Dermis microvascular lymphatic vessel endothelial cell (primary cell): ENCODE data around the gene RABEPK. TPM values are rescaled to one million over a fixed set of nuclear protein-coding genes. Genes with fewer than 3 reads are reported as not detected.
A peak's percentile ranks its signal among the peaks of the same experiment; 100 is the strongest.

Experiments used
- DNase-seq, 2 donors: peaks; one replicate each; pipeline versions ENCODE4 v3.0.0 to v3.0.0-alpha.2; 2010; ENCODE audit warnings: low read depth in 2 of 2
- total RNA-seq: library from RNA; depleted of rRNA; stranded (reverse); fragments of >200 nt; gene quantifications from 2 replicates; pipeline ENCODE4 v1.2.1, GENCODE V29; 2014

The RABEPK gene
- total RNA-seq, 1 donor from 2014 or later, result 21.6 TPM

DNA sequence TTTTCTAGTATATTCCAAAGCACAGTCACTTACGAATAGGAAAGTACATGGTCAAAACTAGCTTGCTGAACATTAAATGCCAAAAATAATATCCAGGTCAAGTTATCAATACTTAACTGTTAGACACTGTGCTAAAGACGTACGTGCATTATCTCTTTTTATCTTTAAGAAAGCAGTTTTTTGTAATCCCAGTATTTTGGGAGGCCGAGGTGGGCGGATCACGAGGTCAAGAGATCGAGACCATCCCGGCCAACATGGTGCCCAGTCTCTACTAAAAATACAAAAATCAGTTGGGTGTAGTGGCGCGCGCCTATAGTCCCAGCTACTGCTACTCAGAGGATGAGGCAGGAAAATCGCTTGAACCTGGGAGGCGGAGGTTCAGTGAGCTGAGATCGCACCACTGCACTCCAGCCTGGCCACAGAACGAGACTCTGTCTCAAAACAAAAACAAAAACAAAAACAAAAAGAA is 43.5 kb downstream of the RABEPK start:
- no peak for DNase-seq

DNA sequence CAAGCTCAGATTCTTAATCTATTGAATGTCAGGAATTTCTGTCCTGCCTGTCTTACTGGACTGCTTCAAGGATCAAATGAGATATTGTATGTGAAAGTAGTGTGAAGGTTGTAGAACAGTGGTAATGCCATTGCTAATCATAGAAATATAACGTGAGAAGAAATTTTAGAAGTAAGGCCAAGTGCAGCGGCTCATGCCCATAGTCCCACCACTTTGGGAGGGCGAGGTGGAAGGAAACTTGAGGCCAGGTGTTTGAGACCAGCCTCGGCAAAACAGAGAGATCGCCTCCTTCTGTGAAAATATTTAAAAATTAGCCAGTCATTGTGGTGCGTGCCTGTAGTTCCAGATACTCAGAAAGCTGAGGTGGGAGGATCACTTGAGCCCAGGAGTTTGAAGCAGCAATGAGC is 45.9 kb downstream of the RABEPK start:
- DNase-seq, result no peak

DNA sequence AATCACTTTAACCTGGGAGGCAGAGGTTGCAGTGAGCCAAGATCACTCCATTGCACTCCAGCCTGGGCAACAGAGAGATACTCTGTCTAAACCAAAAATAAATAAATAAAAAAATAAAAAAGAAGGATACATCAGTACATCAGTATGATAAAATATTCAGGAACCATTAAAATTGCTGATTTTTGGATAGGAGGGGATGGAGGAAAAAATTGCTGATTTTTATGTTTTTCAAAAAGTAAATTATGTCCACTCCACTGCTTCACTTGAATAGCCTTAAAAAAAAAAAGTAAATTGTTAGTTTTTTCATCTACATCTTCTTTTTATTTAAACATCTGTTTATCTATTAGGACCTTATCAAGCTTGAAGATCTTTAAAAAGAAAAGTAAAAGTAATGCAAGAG is 53.9 kb downstream of the RABEPK start:
- no peak for DNase-seq

DNA sequence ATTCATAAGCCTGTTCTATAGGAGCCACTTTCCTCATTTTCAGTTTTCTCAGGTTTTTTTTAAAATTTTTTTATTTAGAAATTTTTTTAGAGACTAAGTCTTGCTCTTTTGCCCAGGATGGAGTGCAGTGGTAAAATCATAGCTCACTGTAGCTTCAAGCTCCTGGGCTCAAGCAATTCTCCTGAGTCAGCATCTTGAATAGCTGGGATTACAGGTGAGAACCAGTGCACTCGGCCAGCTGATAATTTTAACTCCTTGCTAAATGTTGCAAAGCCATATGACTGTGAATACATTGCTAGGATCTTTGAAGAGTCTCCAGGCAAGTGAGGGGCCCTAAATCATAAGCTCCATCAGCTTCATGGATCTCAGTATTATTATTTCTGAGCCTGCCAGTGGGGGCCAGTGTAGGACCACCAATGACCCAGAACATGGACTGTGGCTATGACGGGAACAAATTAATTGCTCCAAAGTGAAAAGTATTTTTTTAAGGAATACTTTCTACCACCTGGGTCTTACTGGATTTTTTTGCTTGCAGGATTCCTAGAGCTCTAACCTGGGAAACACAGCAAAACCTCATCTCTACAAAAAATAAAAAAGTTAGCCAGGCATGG is 55.5 kb downstream of the RABEPK start:
- peak; percentile 30 to 40 for DNase-seq

DNA sequence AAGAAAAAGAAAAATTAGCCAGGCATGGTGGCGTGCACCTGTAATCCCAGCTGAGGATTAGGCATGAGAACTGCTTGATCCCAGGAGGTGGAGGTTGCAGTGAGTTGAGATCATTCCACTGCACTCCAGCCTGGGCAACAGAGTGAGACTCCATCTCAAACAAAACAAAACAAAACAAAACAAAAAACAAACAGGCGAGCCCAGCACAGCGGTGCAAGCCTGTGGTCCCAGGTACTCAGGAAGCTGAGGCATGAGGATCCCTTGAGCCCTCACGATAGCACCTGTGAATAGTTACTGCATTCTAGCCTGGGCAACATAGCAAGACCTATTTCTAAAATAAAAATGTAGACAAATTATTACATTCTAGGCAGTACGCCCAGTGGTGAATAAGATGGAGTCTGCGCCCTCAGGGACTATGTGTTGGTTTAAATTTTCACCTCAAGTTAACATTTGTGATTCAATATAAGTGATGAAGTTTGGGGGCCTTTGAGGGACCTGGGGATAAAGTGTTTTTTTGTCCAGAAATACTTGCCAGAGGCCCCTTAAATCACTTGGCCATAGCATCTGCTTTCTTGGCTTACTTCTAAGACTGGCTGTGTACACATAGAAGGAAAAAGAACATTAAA is 57.9 kb downstream of the RABEPK start:
- DNase-seq, result no peak

DNA sequence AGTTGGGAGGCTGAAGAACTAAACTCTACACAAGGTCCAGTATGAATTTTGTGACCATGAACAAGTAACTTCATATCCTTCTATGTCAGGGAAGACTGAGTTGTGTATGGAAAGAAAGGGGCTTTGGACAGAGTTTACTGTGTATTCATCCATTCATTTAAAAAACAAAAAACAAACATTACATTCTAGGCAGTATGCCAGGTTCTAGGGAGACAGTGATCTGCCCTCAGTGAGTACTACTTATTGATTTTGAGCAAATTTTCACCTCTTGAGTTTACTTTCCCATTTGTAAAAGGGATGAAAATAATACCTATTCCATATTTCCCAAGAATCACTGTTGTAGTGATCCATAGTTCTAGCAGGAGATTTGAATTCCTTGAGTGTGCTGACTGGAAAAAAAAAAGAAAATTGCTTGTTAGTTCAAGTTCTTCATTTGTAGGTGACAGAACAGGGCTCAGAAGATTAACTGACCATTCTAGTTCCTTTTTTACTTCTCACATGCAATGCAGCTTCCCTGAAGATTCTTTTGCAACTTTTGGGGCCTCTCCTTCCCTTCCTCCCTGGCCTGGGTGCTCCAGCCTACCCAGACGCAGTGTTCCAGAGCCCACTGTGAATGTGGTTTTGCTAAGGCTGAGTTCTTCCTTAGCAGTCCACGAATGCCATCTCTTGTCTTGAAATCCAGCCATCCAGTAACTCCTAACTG is 58.6 kb downstream of the RABEPK start:
- no peak for DNase-seq

DNA sequence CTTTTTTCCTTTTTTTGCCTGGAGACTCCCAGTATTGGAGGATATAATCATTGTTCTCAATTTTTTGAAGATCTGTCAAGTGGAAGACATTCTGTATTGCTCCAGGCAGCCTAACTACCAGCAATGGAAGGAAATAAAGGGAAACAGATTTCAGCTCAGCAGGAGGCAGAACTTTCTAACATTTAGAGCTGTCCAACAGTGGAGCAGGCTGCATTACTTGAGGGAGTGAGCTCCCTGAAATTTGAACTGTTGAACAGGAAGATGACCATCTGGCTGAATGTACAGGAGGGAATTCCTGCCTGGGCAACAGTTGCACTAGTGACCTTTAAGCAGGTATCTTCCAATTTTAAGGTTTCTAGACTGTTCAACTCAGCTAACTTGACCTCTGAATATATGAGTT is 60.2 kb downstream of the RABEPK start:
- DNase-seq, result no peak

DNA sequence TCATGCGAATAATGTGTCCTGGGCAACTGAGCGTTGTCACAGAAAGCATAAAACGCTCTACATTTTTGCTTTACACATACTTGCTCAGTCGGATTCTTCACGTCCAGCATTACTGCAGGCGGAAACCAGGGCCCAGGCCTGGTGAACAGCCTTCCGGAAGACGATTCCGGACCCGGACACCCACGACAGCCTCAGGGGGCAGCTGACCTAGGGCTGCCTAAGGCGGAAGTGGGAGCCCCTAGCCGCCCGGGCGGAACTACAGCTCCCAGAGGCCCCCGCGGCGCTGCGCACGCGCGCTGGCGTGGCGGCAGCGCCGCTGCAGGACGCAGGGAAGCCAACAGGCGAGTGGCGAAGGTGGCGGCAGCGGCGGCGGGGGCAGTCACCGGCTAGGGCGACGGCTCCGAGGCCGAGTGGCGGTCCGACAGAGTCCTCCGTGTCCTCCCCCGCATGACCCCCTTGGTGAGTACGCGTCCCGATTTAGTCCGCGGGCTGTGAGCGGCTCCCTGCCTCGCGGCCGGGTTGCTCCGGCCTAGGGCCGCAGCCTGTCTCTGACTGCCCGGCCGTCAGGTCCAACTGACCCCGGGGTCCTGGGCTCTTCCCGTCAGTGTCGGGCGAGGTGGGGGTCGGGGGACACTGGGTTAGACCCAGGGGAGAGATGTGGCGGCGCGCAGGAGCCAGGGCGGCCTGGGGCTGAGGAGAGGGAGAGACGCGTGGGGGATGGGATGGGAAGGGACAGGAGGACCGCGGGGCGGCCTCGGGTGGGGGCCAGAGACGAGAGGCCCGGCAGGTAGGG is 61.4 kb downstream of the RABEPK start, which contains the start of gene GAPVD1:
Gene GAPVD1, plus strand, starts transcription at position 326 of the 793 bp plus-strand sequence. CDS start 37,096 bp downstream, outside the sequence.
- peak; percentile 69 to 87 for DNase-seq

DNA sequence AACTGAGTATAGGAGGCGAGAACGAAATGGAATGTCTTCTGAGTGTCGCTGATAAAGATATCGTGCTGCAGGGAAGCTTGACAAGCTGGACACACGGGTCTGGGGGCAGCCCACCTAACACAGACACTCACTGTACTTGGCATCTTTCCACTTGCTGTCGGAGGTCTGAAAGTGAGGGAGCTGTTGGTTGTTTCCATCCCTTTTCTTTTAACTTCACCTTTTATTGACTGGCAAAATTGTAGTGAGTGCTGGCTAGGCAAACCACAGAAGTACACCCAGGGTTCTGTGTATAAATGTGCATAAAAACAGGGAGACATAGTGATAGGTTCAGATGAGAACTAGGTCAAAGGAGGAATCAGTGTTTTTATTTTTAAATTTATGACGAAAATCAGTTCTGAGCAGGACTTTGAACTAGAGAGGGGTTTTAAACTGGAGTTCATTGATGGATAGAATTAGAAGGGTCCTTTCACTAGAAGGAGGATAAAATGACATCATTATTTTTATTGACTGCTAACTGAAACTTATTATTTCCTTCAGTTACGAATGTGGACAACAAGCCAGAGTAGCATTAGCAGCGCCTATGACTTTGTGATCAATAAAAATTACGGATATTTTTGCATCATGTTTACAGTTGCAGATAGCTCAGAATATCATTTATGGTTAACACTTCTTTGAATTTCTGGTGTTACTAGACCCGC is 62.1 kb downstream of the RABEPK start:
- DNase-seq, result peak in 1 of 2 donors; percentile 45

DNA sequence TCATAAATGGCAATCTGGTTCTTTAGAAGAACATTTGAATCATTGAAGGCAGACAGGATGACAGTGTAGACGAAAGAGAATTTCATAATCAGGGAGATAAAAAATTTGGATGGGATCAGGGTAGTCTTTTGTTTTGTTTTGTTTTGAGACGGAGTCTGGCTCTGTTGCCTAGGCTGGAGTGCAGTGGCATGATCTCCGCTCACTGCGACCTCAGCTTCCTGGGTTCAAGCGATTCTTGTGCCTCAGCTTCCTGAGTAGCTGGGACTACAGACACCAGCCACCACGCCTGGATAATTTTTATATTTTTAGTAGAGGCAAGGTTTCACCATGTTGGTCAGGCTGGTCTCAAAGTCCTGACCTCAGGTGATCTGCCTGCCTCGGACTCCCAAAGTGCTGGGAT is 63.7 kb downstream of the RABEPK start:
- peak; percentile 24 to 26 for DNase-seq

DNA sequence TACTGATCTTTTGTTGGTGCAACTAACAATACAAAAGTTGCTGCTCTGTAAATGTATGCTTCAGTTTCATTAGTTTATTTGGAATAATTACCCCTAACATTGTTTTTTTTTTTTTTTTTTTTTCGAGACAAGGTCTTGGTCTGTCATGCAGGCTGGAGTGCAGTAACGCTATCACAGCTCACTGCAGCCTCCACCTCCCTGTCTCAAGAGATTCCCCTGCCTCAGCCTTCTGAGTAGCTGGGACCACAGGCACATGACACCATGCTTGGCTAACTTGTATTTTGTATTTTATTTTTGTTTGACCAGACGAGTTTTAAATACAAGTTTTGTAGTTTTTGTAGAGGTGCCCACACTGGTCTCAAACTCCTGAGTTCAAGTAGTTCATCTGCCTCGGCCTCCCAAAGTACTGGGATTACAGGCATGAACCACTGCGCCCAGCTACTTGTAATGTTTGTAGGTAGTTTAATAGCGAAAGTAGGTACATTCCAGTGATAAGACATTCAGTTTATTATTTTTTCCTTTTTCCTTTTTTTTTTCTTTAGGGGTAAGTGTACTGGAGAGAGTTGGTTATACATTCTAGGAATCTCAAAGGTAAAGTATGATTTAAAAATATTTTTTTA is 68.2 kb downstream of the RABEPK start:
- DNase-seq, result no peak

DNA sequence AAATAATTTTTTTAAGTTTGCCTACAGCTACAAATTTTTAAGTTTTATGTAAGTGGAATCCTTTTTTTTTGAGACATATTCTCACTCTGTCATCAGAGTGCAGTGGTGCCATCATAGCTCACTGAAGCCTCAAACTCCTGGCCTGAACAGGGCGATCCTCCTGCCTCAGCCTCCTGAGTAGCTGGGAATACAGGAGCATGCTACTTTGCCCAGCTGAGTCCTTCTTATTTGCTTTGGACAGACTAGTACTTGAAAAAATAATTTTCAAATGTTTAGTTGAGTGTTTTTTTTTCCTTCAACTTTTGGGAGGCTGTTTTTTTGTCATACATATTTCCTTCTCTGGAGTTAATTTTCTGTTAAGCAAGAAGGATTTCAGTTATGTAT is 68.7 kb downstream of the RABEPK start:
- no peak for DNase-seq

DNA sequence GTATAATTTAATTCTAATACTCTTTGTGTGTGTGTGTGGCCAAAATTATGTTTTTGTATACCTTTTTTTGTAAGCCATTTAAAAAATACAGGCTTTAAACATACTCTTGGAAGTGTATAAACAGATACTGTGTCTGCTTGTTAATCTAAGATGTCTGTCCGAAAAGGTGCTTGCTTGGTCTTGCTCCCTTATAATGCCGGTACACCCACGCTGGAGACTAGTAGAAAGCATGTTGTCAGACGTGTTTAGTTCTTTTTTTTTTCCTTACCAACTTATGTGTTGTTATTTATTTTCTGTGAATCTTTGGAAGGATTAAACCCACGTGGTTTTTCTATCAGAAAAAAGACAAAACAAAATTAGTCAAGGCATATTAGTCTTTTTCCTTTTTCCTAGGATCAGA is 70.7 kb downstream of the RABEPK start:
- no peak for DNase-seq

DNA sequence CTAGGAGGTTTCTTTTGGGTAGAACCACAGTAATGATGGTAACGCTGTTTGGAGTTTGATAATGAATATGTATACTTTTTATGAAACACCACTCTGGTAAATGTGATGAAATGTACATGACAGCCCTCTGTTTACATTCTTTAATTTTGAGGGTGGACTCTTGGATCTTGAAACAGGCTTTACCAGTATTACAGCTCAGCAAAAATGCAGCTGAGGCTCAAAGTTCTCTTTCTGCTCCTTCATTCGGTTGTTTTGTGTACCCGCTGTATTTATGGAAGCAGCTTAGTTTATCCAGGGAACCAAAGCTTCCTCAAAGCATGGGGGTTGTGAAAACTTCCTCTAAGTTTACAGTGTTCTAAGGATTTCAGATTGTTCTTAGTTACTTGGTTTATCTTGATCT is 72.4 kb downstream of the RABEPK start:
- DNase-seq, result no peak

DNA sequence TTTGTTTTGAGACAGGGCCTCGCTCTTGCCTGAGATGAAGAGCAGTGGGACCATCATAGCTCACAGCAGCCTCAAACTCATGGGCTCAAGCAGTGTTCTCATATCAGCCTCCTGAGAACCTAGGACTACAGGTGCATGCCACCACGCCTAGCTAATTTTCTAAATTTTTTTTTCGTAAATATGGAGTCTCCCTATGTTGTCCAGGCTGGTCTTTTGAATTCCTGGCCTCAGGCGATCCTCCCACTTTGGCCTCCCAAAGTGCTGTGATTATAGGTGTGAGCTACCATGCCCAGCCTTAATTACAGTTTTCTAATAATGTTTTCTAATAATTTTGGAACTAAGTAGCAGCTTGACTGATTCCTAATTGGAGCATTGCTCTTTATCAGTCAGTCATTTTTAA is 76.4 kb downstream of the RABEPK start:
- no peak for DNase-seq

DNA sequence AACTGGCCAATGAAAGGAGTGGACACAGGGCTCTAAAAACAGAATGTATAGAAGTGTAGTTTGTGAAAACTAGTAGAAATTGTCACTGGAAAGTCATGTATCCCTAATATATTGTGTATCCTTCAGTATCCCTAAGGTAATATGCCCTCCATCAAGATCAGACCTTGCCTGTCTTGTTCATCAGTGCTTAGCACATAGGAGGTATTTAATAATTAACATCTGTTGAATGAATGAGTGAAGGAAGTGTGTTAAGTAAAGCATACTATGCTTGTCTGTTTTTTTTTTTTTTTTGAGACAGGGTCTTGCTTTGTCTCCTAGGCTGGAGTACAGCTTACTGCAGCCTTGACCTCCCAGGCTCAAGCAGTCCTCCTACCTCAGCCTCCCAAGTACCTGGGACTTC is 77.1 kb downstream of the RABEPK start:
- DNase-seq, result no peak

DNA sequence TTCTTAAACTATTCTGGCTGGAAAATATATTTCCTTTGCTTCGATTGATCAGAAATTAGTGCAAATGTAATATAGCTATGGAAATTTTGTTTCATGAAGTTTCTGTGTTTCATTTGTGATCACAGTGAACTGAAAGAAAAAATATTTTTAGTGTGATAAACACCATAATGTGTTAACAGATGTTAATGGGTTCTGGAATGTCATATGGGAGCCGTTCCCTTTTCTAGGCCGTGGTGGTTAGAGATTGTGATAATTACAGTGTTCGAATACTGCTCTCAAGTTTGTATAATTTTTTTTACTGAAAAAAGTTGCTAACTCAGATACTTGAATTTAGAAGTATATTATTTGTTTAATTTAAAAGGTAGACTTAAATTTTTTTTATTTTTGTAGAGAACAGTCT is 80.6 kb downstream of the RABEPK start:
- no peak for DNase-seq
